ENCODE results near the gene SPOCK1. TPM values are rescaled to one million over a fixed set of nuclear protein-coding genes. Genes with fewer than 3 reads are reported as not detected.

Gene SPOCK1
- total and polyA plus RNA-seq, 7 experiments from 2014 or later: 2.8 TPM; not detected in 6

GRCh38 chr5:137344021-137344420 is 155.1 kb downstream of the SPOCK1 start:
- Mint-ChIP-seq H3K27ac (no peak overlapping the region), H3K27me3 (peaks cover 0 to 11% (median 5%) of the 10 kb centered on the region in 5 donors), H3K9me3 (no peaks in the 10 kb centered on the region), H3K4me3 (no peak overlapping the region), H3K4me1 (no peaks in the 10 kb centered on the region), H3K36me3 (no peaks in the 10 kb centered on the region)
- no peak overlapping the region for H3K4me3 ChIP-seq (ENCODE audit: low read length)
- POLR2A ChIA-PET: no interaction called here
- H3K36me3 ChIP-seq (ENCODE audit: control insufficient read depth in 2 of 3, insufficient read depth in 3 of 3, low read length in 3 of 3): no peaks in the 10 kb centered on the region
- no peaks in the 10 kb centered on the region for H3K4me1 ChIP-seq (ENCODE audit: control insufficient read depth in 2 of 2, insufficient read depth in 2 of 2, low read length in 2 of 2)
- intact Hi-C loops (cut with micrococcal nuclease): no loop called here
- no peaks in the 10 kb centered on the region for H3K9me3 ChIP-seq (ENCODE audit: control insufficient read depth in 2 of 3, low read length in 3 of 3)
- DNase-seq (no peak), ATAC-seq (no peak)
- no peak overlapping the region for H3K27ac ChIP-seq (ENCODE audit: low read depth, low read length)
- no peaks in the 10 kb centered on the region for H3K27me3 ChIP-seq (ENCODE audit: control insufficient read depth in 2 of 2, insufficient read depth in 2 of 2, low read length in 2 of 2)
- CTCF ChIA-PET: no interaction called here

- Mint-ChIP-seq H3K4me3 (no peak overlapping the region), H3K27ac (no peak overlapping the region), H3K27me3 (peaks cover 0 to 11% (median 5%) of the 10 kb centered on the region in 5 donors), H3K36me3 (no peaks in the 10 kb centered on the region), H3K9me3 (no peaks in the 10 kb centered on the region), H3K4me1 (no peaks in the 10 kb centered on the region)
- Histone ChIP-seq H3K27ac (ENCODE audit: low read depth, low read length) (no peak overlapping the region), H3K4me3 (ENCODE audit: low read length) (no peak overlapping the region), H3K36me3 (ENCODE audit: control insufficient read depth in 2 of 3, insufficient read depth in 3 of 3, low read length in 3 of 3) (no peaks in the 10 kb centered on the region), H3K9me3 (ENCODE audit: control insufficient read depth in 2 of 3, low read length in 3 of 3) (no peaks in the 10 kb centered on the region), H3K27me3 (ENCODE audit: control insufficient read depth in 2 of 2, insufficient read depth in 2 of 2, low read length in 2 of 2) (no peaks in the 10 kb centered on the region), H3K4me1 (ENCODE audit: control insufficient read depth in 2 of 2, insufficient read depth in 2 of 2, low read length in 2 of 2) (no peaks in the 10 kb centered on the region)
- DNase-seq (no peak), ATAC-seq (no peak)
- ChIA-PET POLR2A (no interaction called here), CTCF (no interaction called here)
- intact Hi-C loops (cut with micrococcal nuclease): no loop called here
These were observed 156.4 kb downstream of the SPOCK1 start for GRCh38 chr5:137342764-137343163.

- intact Hi-C loops (cut with micrococcal nuclease): no loop called here
- H3K9me3 ChIP-seq (ENCODE audit: control insufficient read depth in 2 of 3, low read length in 3 of 3): no peaks in the 10 kb centered on the region
- ChIA-PET POLR2A (no interaction called here), CTCF (no interaction called here)
- H3K27ac ChIP-seq (ENCODE audit: low read depth, low read length): no peak overlapping the region
- ATAC-seq (no peak), DNase-seq (no peak)
- H3K36me3 ChIP-seq (ENCODE audit: control insufficient read depth in 2 of 3, insufficient read depth in 3 of 3, low read length in 3 of 3): no peaks in the 10 kb centered on the region
- no peak overlapping the region for H3K4me3 ChIP-seq (ENCODE audit: low read length)
- peaks cover 0 to 11% (median 5%) of the 10 kb centered on the region in 5 donors for H3K27me3 Mint-ChIP-seq
- no peak overlapping the region for H3K27ac Mint-ChIP-seq
- no peaks in the 10 kb centered on the region for H3K9me3 Mint-ChIP-seq
- H3K4me1 ChIP-seq (ENCODE audit: control insufficient read depth in 2 of 2, insufficient read depth in 2 of 2, low read length in 2 of 2): no peaks in the 10 kb centered on the region
- H3K4me3 Mint-ChIP-seq: no peak overlapping the region
- no peaks in the 10 kb centered on the region for H3K36me3 Mint-ChIP-seq
- H3K27me3 ChIP-seq (ENCODE audit: control insufficient read depth in 2 of 2, insufficient read depth in 2 of 2, low read length in 2 of 2): no peaks in the 10 kb centered on the region
- H3K4me1 Mint-ChIP-seq: no peaks in the 10 kb centered on the region
These were observed 157.3 kb downstream of the SPOCK1 start for GRCh38 chr5:137341831-137342230.

GRCh38 chr5:137340881-137341280 is 158.2 kb downstream of the SPOCK1 start:
- no peaks in the 10 kb centered on the region for H3K36me3 Mint-ChIP-seq

GRCh38 chr5:137336565-137337120 is 162.5 kb downstream of the SPOCK1 start:
- H3K27me3 Mint-ChIP-seq: peaks cover 0 to 11% (median 4%) of the 10 kb centered on the region in 5 donors
- H3K9me3 ChIP-seq (ENCODE audit: control insufficient read depth in 2 of 3, low read length in 3 of 3): no peaks in the 10 kb centered on the region
- intact Hi-C loops (cut with micrococcal nuclease): no loop called here
- ATAC-seq (no peak), DNase-seq (no peak)
- no peaks in the 10 kb centered on the region for H3K36me3 Mint-ChIP-seq
- ChIA-PET CTCF (no interaction called here), POLR2A (no interaction called here)
- no peaks in the 10 kb centered on the region for H3K9me3 Mint-ChIP-seq
- H3K27ac ChIP-seq (ENCODE audit: low read depth, low read length): no peak overlapping the region
- H3K27me3 ChIP-seq (ENCODE audit: control insufficient read depth in 2 of 2, insufficient read depth in 2 of 2, low read length in 2 of 2): no peaks in the 10 kb centered on the region
- no peak overlapping the region for H3K27ac Mint-ChIP-seq
- H3K4me1 ChIP-seq (ENCODE audit: control insufficient read depth in 2 of 2, insufficient read depth in 2 of 2, low read length in 2 of 2): no peaks in the 10 kb centered on the region
- H3K4me1 Mint-ChIP-seq: no peaks in the 10 kb centered on the region
- H3K4me3 ChIP-seq (ENCODE audit: low read length): no peak overlapping the region
- no peaks in the 10 kb centered on the region for H3K36me3 ChIP-seq (ENCODE audit: control insufficient read depth in 2 of 3, insufficient read depth in 3 of 3, low read length in 3 of 3)
- H3K4me3 Mint-ChIP-seq: no peak overlapping the region

More at GRCh38 chr5:137340881-137341280, 158.2 kb downstream of the SPOCK1 start:
- DNase-seq (no peak), ATAC-seq (no peak)
- H3K4me1 Mint-ChIP-seq: no peaks in the 10 kb centered on the region
- POLR2A ChIA-PET: no interaction called here
- Histone ChIP-seq H3K9me3 (ENCODE audit: control insufficient read depth in 2 of 3, low read length in 3 of 3) (no peaks in the 10 kb centered on the region), H3K36me3 (ENCODE audit: control insufficient read depth in 2 of 3, insufficient read depth in 3 of 3, low read length in 3 of 3) (no peaks in the 10 kb centered on the region), H3K27ac (ENCODE audit: low read depth, low read length) (no peak overlapping the region), H3K4me3 (ENCODE audit: low read length) (no peak overlapping the region), H3K27me3 (ENCODE audit: control insufficient read depth in 2 of 2, insufficient read depth in 2 of 2, low read length in 2 of 2) (no peaks in the 10 kb centered on the region), H3K4me1 (ENCODE audit: control insufficient read depth in 2 of 2, insufficient read depth in 2 of 2, low read length in 2 of 2) (no peaks in the 10 kb centered on the region)
- H3K9me3 Mint-ChIP-seq: no peaks in the 10 kb centered on the region
- no peak overlapping the region for H3K4me3 Mint-ChIP-seq
- H3K27ac Mint-ChIP-seq: no peak overlapping the region
- intact Hi-C loops (cut with micrococcal nuclease): no loop called here
- peaks cover 0 to 11% (median 5%) of the 10 kb centered on the region in 5 donors for H3K27me3 Mint-ChIP-seq
- CTCF ChIA-PET: no interaction called here

- H3K9me3 ChIP-seq (ENCODE audit: control insufficient read depth in 2 of 3, low read length in 3 of 3): no peaks in the 10 kb centered on the region
- DNase-seq (no peak), ATAC-seq (no peak)
- Mint-ChIP-seq H3K4me1 (no peaks in the 10 kb centered on the region), H3K9me3 (no peaks in the 10 kb centered on the region), H3K27me3 (peaks cover 0 to 11% (median 4%) of the 10 kb centered on the region in 5 donors), H3K36me3 (no peaks in the 10 kb centered on the region), H3K27ac (no peak overlapping the region), H3K4me3 (no peak overlapping the region)
- POLR2A ChIA-PET: no interaction called here
- CTCF ChIA-PET: no interaction called here
- intact Hi-C loops (cut with micrococcal nuclease): no loop called here
- no peak overlapping the region for H3K27ac ChIP-seq (ENCODE audit: low read depth, low read length)
- H3K4me3 ChIP-seq (ENCODE audit: low read length): no peak overlapping the region
- H3K36me3 ChIP-seq (ENCODE audit: control insufficient read depth in 2 of 3, insufficient read depth in 3 of 3, low read length in 3 of 3): no peaks in the 10 kb centered on the region
- H3K4me1 ChIP-seq (ENCODE audit: control insufficient read depth in 2 of 2, insufficient read depth in 2 of 2, low read length in 2 of 2): no peaks in the 10 kb centered on the region
- H3K27me3 ChIP-seq (ENCODE audit: control insufficient read depth in 2 of 2, insufficient read depth in 2 of 2, low read length in 2 of 2): no peaks in the 10 kb centered on the region
These were observed 163.0 kb downstream of the SPOCK1 start for GRCh38 chr5:137336161-137336560.

- ChIA-PET POLR2A (no interaction called here), CTCF (no interaction called here)
- Histone ChIP-seq H3K27ac (ENCODE audit: low read depth, low read length) (no peak overlapping the region), H3K36me3 (ENCODE audit: control insufficient read depth in 2 of 3, insufficient read depth in 3 of 3, low read length in 3 of 3) (no peaks in the 10 kb centered on the region), H3K27me3 (ENCODE audit: control insufficient read depth in 2 of 2, insufficient read depth in 2 of 2, low read length in 2 of 2) (no peaks in the 10 kb centered on the region), H3K4me1 (ENCODE audit: control insufficient read depth in 2 of 2, insufficient read depth in 2 of 2, low read length in 2 of 2) (no peaks in the 10 kb centered on the region), H3K4me3 (ENCODE audit: low read length) (no peak overlapping the region), H3K9me3 (ENCODE audit: control insufficient read depth in 2 of 3, low read length in 3 of 3) (no peaks in the 10 kb centered on the region)
- no peak for DNase-seq
- no peak for ATAC-seq
- no peak overlapping the region for H3K27ac Mint-ChIP-seq
- no peak overlapping the region for H3K4me3 Mint-ChIP-seq
- intact Hi-C loops (cut with micrococcal nuclease): no loop called here
- H3K36me3 Mint-ChIP-seq: no peaks in the 10 kb centered on the region
- H3K9me3 Mint-ChIP-seq: no peaks in the 10 kb centered on the region
- H3K27me3 Mint-ChIP-seq: peaks cover 0 to 11% (median 4%) of the 10 kb centered on the region in 5 donors
- no peaks in the 10 kb centered on the region for H3K4me1 Mint-ChIP-seq
These were observed 163.6 kb downstream of the SPOCK1 start for GRCh38 chr5:137335493-137335892.

All from naive thymus-derived CD4-positive, alpha-beta T cell (primary cell).